Measurements from ENCODE around the gene FFAR4. TPM values are rescaled to one million over a fixed set of nuclear protein-coding genes. Genes with fewer than 3 reads are reported as not detected.

FFAR4 gene
- total RNA-seq, 4 donors from 2014 or later = 0.34 to 0.45 (median 0.42) TPM; not detected in 1

DNA sequence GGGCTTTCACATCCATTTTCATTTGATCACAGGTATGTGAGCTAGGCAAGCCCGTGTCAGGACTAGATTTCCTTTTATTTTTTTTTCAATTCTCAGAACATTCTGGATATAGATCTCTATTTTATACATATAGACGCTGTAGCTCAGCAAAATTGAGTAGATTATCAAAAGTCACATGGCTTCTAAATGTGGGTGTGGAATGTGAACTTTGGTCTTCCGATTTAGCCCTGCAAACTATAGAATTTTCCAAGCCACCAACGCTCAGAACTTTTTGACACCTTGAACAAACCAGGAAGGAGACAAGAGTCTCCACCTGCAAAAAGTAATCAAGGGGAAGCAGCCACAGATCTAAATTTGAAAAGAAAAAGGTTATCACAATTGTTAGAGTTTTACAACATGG, 15.9 kb upstream of the FFAR4 start:
- no peaks in the 10 kb centered on the region for H3K4me1 ChIP-seq
- no peak for DNase-seq (ENCODE audit: extremely low spot score)
- WGBS = 85% methylated on average over 4 of the region's 4 CpGs
- no peaks in the 10 kb centered on the region for H3K27me3 ChIP-seq
- H3K4me3 ChIP-seq = no peak overlapping the region
- H3K27ac ChIP-seq (replicated peaks in 1 of 4) = no peak overlapping the region
- TF ChIP-seq POLR2AphosphoS5 (IDR thresholded peaks at IDR 0.05) (no peak), EP300 (IDR thresholded peaks at IDR 0.05) (no peak), POLR2A (IDR thresholded peaks at IDR 0.05; ENCODE audit: low read depth) (no peak)
- TF ChIP-seq, protein P1, sequence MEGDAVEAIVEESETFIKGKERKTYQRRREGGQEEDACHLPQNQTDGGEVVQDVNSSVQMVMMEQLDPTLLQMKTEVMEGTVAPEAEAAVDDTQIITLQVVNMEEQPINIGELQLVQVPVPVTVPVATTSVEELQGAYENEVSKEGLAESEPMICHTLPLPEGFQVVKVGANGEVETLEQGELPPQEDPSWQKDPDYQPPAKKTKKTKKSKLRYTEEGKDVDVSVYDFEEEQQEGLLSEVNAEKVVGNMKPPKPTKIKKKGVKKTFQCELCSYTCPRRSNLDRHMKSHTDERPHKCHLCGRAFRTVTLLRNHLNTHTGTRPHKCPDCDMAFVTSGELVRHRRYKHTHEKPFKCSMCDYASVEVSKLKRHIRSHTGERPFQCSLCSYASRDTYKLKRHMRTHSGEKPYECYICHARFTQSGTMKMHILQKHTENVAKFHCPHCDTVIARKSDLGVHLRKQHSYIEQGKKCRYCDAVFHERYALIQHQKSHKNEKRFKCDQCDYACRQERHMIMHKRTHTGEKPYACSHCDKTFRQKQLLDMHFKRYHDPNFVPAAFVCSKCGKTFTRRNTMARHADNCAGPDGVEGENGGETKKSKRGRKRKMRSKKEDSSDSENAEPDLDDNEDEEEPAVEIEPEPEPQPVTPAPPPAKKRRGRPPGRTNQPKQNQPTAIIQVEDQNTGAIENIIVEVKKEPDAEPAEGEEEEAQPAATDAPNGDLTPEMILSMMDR (IDR thresholded peaks at IDR 0.05) = no peak
- H3K36me3 ChIP-seq = no peaks in the 10 kb centered on the region
- no peaks in the 10 kb centered on the region for H3K9me3 ChIP-seq
- intact Hi-C loops (cut with DNase I) = no loop called here

DNA sequence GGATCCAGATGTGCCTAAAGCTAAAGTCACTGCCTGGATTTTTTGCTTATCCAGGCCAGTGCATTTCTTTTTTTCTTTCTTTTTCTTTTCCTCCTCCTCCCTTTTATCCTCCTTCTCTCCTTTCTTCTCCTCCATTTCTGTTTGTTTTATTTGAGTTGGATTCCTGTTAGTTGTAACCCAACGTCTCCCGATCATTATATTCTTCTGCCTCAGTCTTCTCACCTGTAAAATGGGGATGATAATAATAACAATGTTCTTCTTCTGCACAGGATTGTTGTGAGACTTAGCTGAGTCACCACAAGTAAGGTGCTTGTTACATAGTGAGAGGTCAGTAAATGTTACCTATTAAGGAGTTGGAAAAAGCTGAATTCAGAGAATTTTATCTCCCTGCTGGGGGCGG, 13.7 kb upstream of the FFAR4 start:
- intact Hi-C loops (cut with DNase I) = no loop called here
- Histone ChIP-seq H3K27me3 (no peaks in the 10 kb centered on the region), H3K27ac (replicated peaks in 1 of 4) (no peak overlapping the region), H3K4me1 (no peaks in the 10 kb centered on the region), H3K4me3 (no peak overlapping the region), H3K9me3 (no peaks in the 10 kb centered on the region), H3K36me3 (no peaks in the 10 kb centered on the region)
- no peak for DNase-seq (ENCODE audit: extremely low spot score)
- WGBS = 89% methylated on average over 3 of the region's 3 CpGs
- no peak for TF ChIP-seq POLR2A (IDR thresholded peaks at IDR 0.05; ENCODE audit: low read depth)
- TF ChIP-seq, protein P1 (IDR thresholded peaks at IDR 0.05) = no peak
- no peak for TF ChIP-seq POLR2AphosphoS5 (IDR thresholded peaks at IDR 0.05)
- no peak for TF ChIP-seq EP300 (IDR thresholded peaks at IDR 0.05)

DNA sequence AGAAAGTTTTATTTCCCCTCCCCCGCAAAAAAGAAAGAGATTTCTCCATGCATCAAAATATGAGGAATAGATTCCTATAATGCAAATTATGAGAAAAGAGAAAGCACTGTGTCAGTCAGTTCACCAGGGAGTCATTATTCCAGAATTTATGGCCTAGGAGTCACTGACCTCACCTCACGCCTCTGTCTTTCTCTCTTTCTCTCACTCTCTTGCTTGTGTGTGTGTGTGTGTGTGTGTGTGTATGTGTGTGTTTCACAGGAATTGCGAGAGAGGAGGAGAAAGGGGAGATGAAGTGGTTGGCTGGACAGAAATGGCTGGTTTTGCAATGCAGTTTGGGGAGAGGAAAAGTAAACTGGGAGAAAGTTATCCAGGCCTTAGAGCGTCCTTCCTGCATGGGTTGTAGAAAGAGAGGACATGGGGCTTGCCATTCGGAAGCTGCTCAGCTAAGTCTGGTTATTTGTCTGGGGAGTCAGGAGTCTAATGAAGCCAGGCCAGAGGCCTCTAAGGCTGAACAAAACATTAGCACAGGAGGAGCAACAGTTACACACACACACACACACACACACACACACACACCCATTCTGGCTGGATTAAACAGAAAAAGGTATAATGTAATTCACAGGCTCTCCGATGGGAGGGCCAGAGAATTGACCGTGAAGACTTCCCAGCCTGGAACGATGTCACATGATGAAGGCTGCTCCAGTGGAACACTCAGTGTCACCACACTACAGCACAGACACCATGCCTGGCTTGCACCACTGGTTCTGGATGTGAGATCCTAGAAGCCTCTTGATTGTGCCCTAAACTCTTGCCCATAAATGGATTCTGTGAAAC, 12.8 kb upstream of the FFAR4 start:
- TF ChIP-seq EP300 (IDR thresholded peaks at IDR 0.05) (no peak), POLR2A (IDR thresholded peaks at IDR 0.05; ENCODE audit: low read depth) (no peak), POLR2AphosphoS5 (IDR thresholded peaks at IDR 0.05) (no peak)
- TF ChIP-seq, protein P1 (IDR thresholded peaks at IDR 0.05) = no peak
- intact Hi-C loops (cut with DNase I) = no loop called here
- DNase-seq (ENCODE audit: extremely low spot score) = no peak
- Histone ChIP-seq H3K4me3 (no peak overlapping the region), H3K9me3 (no peaks in the 10 kb centered on the region), H3K4me1 (no peaks in the 10 kb centered on the region), H3K36me3 (no peaks in the 10 kb centered on the region), H3K27ac (replicated peaks in 1 of 4) (no peak overlapping the region), H3K27me3 (no peaks in the 10 kb centered on the region)
- WGBS = 91% methylated on average over 5 of the region's 8 CpGs

DNA sequence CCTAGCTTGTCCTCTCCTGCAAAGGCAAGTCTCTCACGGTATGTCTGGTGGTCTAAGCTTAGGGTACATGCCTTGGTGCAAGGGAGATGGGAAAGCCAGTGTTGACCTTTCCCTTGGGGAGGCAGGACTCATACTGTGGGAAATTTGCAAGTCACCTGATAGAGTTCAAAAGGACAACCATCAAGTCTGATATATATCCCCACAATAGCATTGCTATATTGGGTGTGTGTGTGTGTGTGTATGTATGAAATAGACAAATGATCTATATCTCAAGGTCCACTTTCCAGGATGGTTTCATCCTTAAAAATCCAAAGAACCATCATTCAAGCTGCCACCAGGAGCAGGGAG, 12.2 kb upstream of the FFAR4 start:
- Histone ChIP-seq H3K36me3 (no peaks in the 10 kb centered on the region), H3K27me3 (no peaks in the 10 kb centered on the region), H3K9me3 (peaks cover 0 to 2% (median 0%) of the 10 kb centered on the region in 4 donors), H3K4me3 (no peak overlapping the region), H3K27ac (replicated peaks in 1 of 4) (no peak overlapping the region), H3K4me1 (no peaks in the 10 kb centered on the region)
- 100% methylated on average over 1 of the region's 1 CpG for WGBS
- DNase-seq (ENCODE audit: extremely low spot score) = no peak
- TF ChIP-seq EP300 (IDR thresholded peaks at IDR 0.05) (no peak), POLR2AphosphoS5 (IDR thresholded peaks at IDR 0.05) (no peak), POLR2A (IDR thresholded peaks at IDR 0.05; ENCODE audit: low read depth) (no peak)
- TF ChIP-seq, protein P1 (IDR thresholded peaks at IDR 0.05) = no peak
- intact Hi-C loops (cut with DNase I) = no loop called here

All from esophagus muscularis mucosa (tissue), 4 donors.